HepG2 (cell line): ENCODE results near the gene COL4A2.

Experiments used
- DNMT1 ChIP-seq: sonication (generic); formaldehyde crosslinking; IDR thresholded peaks from 2 replicates; pipeline ENCODE4 v1.5.1; 2020; ENCODE audit warnings: mild to moderate bottlenecking, missing genetic modification reagents
- GLI4 ChIP-seq: sonication (generic); formaldehyde crosslinking; IDR thresholded peaks from 2 replicates; pipeline ENCODE4 v1.5.1; 2020; ENCODE audit warnings: missing genetic modification reagents, mild to moderate bottlenecking, moderate library complexity, borderline replicate concordance
- NFE2L1 ChIP-seq: sonication (generic); formaldehyde crosslinking; IDR thresholded peaks from 2 replicates; pipeline ENCODE4 v1.4.0; 2020; ENCODE audit warnings: missing genetic modification reagents, mild to moderate bottlenecking, borderline replicate concordance
- POLR2AphosphoS2 ChIP-seq: IDR thresholded peaks from 2 replicates; pipeline ENCODE4 v1.6.1; 2011; ENCODE audit warnings: low read depth, low read length, improper control_type of control experiment
- SP140L ChIP-seq: sonication (generic); formaldehyde crosslinking; IDR thresholded peaks from 2 replicates; pipeline ENCODE4 v1.4.0; 2020; ENCODE audit warnings: missing genetic modification reagents, borderline replicate concordance
- U2AF1 ChIP-seq: fragments of 200-400 bp; formaldehyde crosslinking; optimal IDR thresholded peaks from 2 replicates; pipeline ENCODE3; 2017; ENCODE audit warnings: mild to moderate bottlenecking, low read depth, low read length
- ZNF772 ChIP-seq: sonication (generic); formaldehyde crosslinking; IDR thresholded peaks from 2 replicates; pipeline ENCODE4 v1.5.0; 2020; ENCODE audit warnings: mild to moderate bottlenecking, missing genetic modification reagents
- TF ChIP-seq, protein P1 (sequence below): IDR thresholded peaks from 2 replicates; pipeline ENCODE4 v1.6.1; 2012; ENCODE audit warnings: low read depth, low read length, improper control_type of control experiment
- TF ChIP-seq, protein P2 (sequence below): sonication (generic); formaldehyde crosslinking; IDR thresholded peaks from 2 replicates; pipeline ENCODE4 v1.8.1; 2022; ENCODE audit warnings: mild to moderate bottlenecking, missing genetic modification reagents

DNA sequence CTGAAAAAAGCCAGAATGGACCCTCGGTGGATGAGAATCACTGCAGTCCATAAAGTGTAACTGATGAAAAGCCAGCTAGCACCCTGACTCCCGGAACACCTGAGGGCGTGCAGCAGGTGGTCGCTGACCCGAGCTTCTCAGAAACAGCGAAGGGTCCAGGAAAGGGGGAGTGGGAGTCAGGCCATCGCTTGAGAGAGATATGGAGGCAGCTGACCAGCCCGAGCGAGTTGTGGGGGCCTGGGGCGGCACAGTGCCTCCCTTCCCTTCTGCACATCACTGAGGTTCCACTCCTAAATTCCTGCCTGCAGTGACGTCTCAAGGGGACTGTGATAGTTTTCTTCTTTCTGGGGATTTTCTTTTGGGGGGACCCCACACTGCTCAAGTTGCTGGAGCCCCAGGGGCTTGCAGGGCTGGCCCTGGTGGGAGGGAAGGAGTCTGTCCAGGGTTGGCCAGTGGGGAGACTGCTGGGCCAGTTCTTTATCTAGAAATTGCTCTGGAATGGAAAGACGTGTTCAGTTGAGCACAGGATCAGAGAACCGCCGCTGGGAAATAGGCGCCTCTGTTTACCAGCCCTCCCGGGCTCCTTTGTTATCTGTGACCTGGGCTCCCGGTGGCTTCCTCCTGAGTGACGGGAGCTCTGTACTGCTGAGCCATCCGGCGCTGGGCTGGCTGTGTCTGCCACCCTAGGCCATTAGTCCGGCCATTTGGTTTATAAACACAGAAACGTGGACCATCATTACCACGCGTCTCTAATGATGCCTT is 183.1 kb downstream of the COL4A2 start:
- TF ChIP-seq GLI4 (CRISPR knock-in tag): no peak
- TF ChIP-seq U2AF1: no peak
- TF ChIP-seq, protein P1, sequence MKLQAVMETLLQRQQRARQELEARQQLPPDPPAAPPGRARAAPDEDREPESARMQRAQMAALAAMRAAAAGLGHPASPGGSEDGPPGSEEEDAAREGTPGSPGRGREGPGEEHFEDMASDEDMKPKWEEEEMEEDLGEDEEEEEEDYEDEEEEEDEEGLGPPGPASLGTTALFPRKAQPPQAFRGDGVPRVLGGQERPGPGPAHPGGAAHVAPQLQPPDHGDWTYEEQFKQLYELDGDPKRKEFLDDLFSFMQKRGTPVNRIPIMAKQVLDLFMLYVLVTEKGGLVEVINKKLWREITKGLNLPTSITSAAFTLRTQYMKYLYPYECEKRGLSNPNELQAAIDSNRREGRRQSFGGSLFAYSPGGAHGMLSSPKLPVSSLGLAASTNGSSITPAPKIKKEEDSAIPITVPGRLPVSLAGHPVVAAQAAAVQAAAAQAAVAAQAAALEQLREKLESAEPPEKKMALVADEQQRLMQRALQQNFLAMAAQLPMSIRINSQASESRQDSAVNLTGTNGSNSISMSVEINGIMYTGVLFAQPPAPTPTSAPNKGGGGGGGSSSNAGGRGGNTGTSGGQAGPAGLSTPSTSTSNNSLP: no peak
- no peak for TF ChIP-seq DNMT1 (CRISPR knock-in tag)
- TF ChIP-seq ZNF772 (CRISPR knock-in tag): no peak
- no peak for TF ChIP-seq NFE2L1 (CRISPR knock-in tag)
- TF ChIP-seq SP140L (CRISPR knock-in tag): no peak
- no peak for TF ChIP-seq POLR2AphosphoS2
- TF ChIP-seq, protein P2, sequence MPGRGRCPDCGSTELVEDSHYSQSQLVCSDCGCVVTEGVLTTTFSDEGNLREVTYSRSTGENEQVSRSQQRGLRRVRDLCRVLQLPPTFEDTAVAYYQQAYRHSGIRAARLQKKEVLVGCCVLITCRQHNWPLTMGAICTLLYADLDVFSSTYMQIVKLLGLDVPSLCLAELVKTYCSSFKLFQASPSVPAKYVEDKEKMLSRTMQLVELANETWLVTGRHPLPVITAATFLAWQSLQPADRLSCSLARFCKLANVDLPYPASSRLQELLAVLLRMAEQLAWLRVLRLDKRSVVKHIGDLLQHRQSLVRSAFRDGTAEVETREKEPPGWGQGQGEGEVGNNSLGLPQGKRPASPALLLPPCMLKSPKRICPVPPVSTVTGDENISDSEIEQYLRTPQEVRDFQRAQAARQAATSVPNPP (CRISPR knock-in tag): no peak
